GM19023 (cell line): Measurements from ENCODE around the gene ZNF708.
"Not testable (repeated sequence)": the region's sequence is repeated elsewhere in the genome, so short reads cannot be mapped to it uniquely, and the experiment has no call there.

Source experiments
- ATAC-seq: cut with Tn5 transposase; IDR thresholded peaks from one replicate; pipeline ENCODE4 v1.9.1; 2021; ENCODE audit warnings: mild to moderate bottlenecking, moderate library complexity; ENCODE audit not compliant: unreplicated experiment

The ZNF708 gene

DNA sequence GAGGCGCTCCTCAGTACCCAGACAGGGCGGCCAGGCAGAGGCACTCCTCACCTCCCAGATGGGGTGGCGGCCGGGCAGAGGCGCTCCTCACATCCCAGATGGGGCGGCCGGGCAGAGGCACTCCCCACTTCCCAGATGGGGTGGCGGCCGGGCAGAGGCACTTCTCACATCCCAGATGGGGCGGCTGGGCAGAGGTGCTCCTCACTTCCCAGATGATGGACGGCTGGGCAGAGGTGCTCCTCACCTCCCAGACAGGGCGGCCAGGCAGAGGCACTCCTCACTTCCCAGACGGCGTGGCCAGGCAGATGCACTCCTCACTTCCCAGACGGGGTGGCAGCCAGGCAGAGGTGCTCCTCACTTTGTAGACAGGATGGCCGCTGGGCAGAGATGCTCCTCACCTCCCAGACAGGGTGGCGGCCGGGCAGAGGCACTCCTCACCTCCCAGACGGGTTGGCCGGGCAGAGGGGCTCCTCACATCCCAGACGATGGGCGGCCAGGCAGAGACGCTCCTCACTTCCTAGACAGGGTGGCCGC lies 68.3 kb downstream of the ZNF708 start:
- ATAC-seq, result not testable (repeated sequence)

DNA sequence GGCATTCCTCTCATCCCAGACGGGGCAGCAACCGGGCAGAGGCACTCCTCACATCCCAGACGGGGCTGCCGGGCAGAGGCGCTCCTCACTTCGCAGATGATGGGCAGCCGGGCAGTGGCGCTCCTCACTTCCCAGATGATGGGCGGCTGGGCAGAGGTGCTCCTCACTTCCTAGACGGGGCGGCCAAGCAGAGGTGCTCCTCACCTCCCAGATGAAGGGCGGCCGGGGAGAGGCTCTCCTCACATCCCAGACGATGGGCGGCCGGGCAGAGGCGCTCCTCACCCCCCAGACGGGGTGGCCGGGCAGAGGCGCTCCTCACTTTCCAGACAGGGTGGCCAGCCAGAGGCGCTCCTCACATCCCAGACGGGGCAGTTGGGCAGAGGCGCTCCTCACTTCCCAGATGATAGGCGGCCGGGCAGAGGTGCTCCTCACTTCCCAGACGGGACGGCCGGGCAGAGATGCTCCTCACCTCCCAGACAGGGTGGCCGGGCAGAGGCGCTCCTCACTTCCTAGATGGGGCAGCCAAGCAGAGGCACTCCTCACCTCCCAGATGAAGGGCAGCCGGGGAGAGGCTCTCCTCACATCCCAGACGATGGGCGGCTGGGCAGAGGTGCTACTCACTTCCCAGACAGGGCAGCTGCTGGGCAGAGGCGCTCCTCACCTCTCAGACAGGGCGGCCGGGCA lies 68.9 kb downstream of the ZNF708 start:
- ATAC-seq, result no peak

DNA sequence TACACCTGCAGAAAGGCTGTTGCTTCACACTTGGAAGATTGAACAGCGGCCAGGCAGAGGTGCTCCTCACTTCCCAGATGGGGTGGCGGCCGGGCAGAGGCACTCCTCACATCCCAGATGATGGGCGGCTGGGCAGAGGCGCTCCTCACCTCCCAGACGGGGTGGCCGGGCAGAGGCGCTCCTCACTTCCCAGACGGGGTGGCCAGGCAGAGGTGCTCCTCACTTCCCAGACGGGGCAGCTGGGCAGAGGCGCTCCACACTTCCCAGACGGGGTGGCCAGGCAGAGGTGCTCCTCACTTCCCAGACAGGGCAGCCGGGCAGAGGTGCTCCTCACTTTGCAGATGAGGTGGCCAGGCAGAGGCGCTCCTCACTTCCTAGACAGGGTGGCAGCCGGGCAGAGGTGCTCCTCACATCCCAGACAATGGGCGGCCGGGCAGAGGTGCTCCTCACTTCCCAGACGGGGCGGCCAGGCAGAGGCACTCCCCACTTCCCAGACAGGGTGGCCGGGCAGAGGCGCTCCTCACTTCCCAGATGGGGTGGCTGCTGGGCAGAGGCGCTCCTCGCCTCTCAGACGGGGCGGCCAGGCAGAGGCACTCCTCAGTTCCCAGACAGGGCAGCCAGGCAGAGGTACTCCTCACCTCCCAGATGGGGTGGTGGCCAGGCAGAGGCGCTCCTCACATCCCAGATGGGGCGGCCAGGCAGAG lies 69.6 kb downstream of the ZNF708 start:
- not testable (repeated sequence) for ATAC-seq

DNA sequence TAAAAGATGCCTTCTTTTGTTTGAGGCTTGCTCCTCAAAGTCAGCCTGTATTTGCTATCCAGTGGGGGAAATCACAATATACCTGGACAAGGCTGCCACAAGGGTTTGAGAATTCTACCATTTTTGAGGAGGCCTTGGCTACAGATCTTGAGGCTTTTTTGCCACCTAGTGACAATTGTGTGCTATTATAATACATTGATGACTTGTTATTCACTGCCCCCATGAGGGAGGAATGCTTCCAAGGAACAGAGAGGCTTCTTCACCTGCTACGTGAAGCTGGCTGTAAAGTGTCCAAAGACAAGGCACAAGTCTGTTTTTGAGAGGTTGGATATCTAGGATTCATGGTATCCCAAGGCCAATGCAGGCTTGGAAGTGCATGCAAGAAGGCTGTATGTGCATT lies 72.5 kb downstream of the ZNF708 start:
- no peak for ATAC-seq
